Neural cell (in vitro differentiated cells): Measurements from ENCODE around the gene FGF14. TPM values are rescaled to one million over a fixed set of nuclear protein-coding genes. Genes with fewer than 3 reads are reported as not detected.

ENCODE experiments used
- H2AFZ ChIP-seq: fragments of 200-600, 300-800 bp; sonication (generic), shearing (Covaris generic); 2 replicates; pipeline ENCODE4 v1.6.0; 2014; ENCODE audit warnings: low read depth, mild to moderate bottlenecking, antibody characterized with exemption, low read length, moderate library complexity
- H3F3A ChIP-seq: fragments of 200-600 bp; shearing (Covaris generic); 2 replicates; pipeline ENCODE4 v1.6.1; 2016; ENCODE audit warnings: mild to moderate bottlenecking, moderate library complexity, mixed read lengths, antibody characterized with exemption, low read length; ENCODE audit not compliant: insufficient read depth, poor library complexity, severe bottlenecking
- H3K27ac ChIP-seq: fragments of 200-600, 300-800 bp; sonication (generic), shearing (Covaris generic); 2 replicates; pipeline ENCODE4 v1.5.1; 2014; ENCODE audit warnings: mild to moderate bottlenecking, low read length, moderate library complexity
- H3K27me3 ChIP-seq: fragments of 300-800, 200-600 bp; sonication (generic), shearing (Covaris generic); 2 replicates; pipeline ENCODE4 v1.6.0; 2014; ENCODE audit warnings: mild to moderate bottlenecking, low read depth, low read length, moderate library complexity; ENCODE audit not compliant: insufficient read depth
- H3K36me3 ChIP-seq: fragments of 300-800, 200-600 bp; sonication (generic), shearing (Covaris generic); 2 replicates; pipeline ENCODE4 v1.5.1; 2014; ENCODE audit warnings: mild to moderate bottlenecking, antibody characterized with exemption, low read length, moderate library complexity; ENCODE audit not compliant: insufficient read depth
- H3K4me2 ChIP-seq: fragments of 300-800, 200-600 bp; sonication (generic), shearing (Covaris generic); 2 replicates; pipeline ENCODE4 v1.6.0; 2014; ENCODE audit warnings: mild to moderate bottlenecking, low read length
- H3K4me3 ChIP-seq: fragments of 300-800, 200-600 bp; sonication (generic), shearing (Covaris generic); 2 replicates; pipeline ENCODE4 v1.5.1; 2014; ENCODE audit warnings: mild to moderate bottlenecking, low read length, moderate library complexity
- H3K79me2 ChIP-seq: fragments of 200-600 bp; shearing (Covaris generic); replicated peaks from 2 replicates; pipeline ENCODE4 v1.6.0; 2014; ENCODE audit warnings: mild to moderate bottlenecking, low read length, moderate library complexity; ENCODE audit not compliant: insufficient read depth
- H3K9ac ChIP-seq: fragments of 300-800, 200-600 bp; sonication (generic), shearing (Covaris generic); 2 replicates; pipeline ENCODE4 v1.6.1; 2016; ENCODE audit warnings: mild to moderate bottlenecking, low read length, mixed read lengths
- H3K9me2 ChIP-seq: fragments of 200-600 bp; shearing (Covaris generic); 2 replicates; pipeline ENCODE4 v1.6.1; 2016; ENCODE audit warnings: mild to moderate bottlenecking, low read length, mixed read lengths; ENCODE audit not compliant: insufficient read depth
- H3K9me3 ChIP-seq: fragments of 200-600, 300-800 bp; sonication (generic), shearing (Covaris generic); 2 replicates; pipeline ENCODE4 v1.6.1; 2016; ENCODE audit warnings: mild to moderate bottlenecking, mixed run types, low read length, moderate library complexity, mixed read lengths
- H4K20me1 ChIP-seq: fragments of 200-600 bp; shearing (Covaris generic); 2 replicates; pipeline ENCODE4 v1.6.1; 2016; ENCODE audit warnings: mild to moderate bottlenecking, mixed run types; ENCODE audit not compliant: insufficient read depth
- CTCF ChIP-seq: fragments of 450-650 bp; IDR thresholded peaks from 2 replicates; pipeline ENCODE4 v1.5.1; 2014; ENCODE audit warnings: antibody characterized with exemption, mild to moderate bottlenecking, moderate library complexity; ENCODE audit not compliant: poor library complexity, severe bottlenecking
- EP300 ChIP-seq: fragments of 450-650 bp; conservative IDR thresholded peaks from 2 replicates; pipeline ENCODE4 v1.6.1; 2014; ENCODE audit warnings: antibody characterized with exemption, mild to moderate bottlenecking, moderate library complexity; ENCODE audit not compliant: poor library complexity, severe bottlenecking
- EZH2 ChIP-seq: fragments of 200-600, 300-800 bp; shearing (Covaris generic), sonication (generic); IDR thresholded peaks from 2 replicates; pipeline ENCODE4 v1.6.1; 2014; ENCODE audit warnings: antibody characterized with exemption, low read length, borderline replicate concordance, mild to moderate bottlenecking; ENCODE audit not compliant: insufficient read depth, poor library complexity, severe bottlenecking
- MXI1 ChIP-seq: fragments of 450-650 bp; conservative IDR thresholded peaks from 2 replicates; pipeline ENCODE4 v1.6.1; 2014; ENCODE audit warnings: antibody characterized with exemption, mild to moderate bottlenecking; ENCODE audit not compliant: poor library complexity, severe bottlenecking
- POLR2AphosphoS5 ChIP-seq: IDR thresholded peaks from 2 replicates; pipeline ENCODE4 v1.6.1; 2012
- RAD21 ChIP-seq: fragments of 450-650 bp; conservative IDR thresholded peaks from 2 replicates; pipeline ENCODE4 v1.6.1; 2014; ENCODE audit warnings: antibody characterized with exemption, mild to moderate bottlenecking, moderate library complexity
- SMC3 ChIP-seq: fragments of 450-650 bp; conservative IDR thresholded peaks from 2 replicates; pipeline ENCODE4 v1.6.1; 2014; ENCODE audit warnings: antibody characterized with exemption, mild to moderate bottlenecking, moderate library complexity; ENCODE audit not compliant: poor library complexity
- TAF1 ChIP-seq: IDR thresholded peaks from 2 replicates; pipeline ENCODE4 v1.6.1; 2012; ENCODE audit warnings: low read depth
- polyA plus RNA-seq: library from polyadenylated mRNA; depleted of rRNA; stranded (reverse); fragments of >200 nt; gene quantifications from 2 replicates; pipeline ENCODE4 v1.2.3, GENCODE V29; 2014
- TF ChIP-seq, protein P1 (sequence below): IDR thresholded peaks from 2 replicates; pipeline ENCODE4 v1.6.1; 2012; ENCODE audit warnings: borderline replicate concordance

The FGF14 gene
- polyA plus RNA-seq, 1 donor from 2014 or later = 36.4 TPM

DNA sequence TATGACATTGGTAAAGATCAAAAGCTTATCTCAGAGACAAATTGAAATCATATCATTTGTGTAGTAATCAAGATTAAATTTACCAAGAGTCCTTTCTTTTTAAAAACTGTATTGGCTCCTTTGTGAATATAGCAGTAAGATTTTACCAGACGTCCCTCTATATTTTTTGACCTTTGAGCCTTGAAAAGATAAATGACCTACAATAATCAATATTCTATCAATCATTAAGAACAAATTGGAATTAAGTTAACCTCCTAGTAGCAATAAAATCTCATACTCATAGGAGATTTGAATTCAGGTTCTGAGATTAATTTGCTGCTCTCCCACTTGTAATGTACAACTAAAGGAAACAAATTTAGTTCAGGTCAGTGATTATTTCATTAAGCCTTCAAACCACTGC is 78.3 kb downstream of the FGF14 start:
- H3K4me2 ChIP-seq = no peak overlapping the region
- H3K9me2 ChIP-seq = no peaks in the 10 kb centered on the region
- H3K4me3 ChIP-seq = no peak overlapping the region
- no peaks in the 10 kb centered on the region for H3K27me3 ChIP-seq
- peak overlapping the region; percentile 40 for H3K27ac ChIP-seq
- no peak overlapping the region for H2AFZ ChIP-seq
- no peaks in the 10 kb centered on the region for H3F3A ChIP-seq
- H3K36me3 ChIP-seq = no peaks in the 10 kb centered on the region
- no peak overlapping the region for H3K9ac ChIP-seq
- TF ChIP-seq POLR2AphosphoS5 (no peak), EZH2 (no peak), MXI1 (no peak), TAF1 (no peak), CTCF (no peak), RAD21 (no peak), SMC3 (no peak), EP300 (no peak)
- TF ChIP-seq, protein P1, sequence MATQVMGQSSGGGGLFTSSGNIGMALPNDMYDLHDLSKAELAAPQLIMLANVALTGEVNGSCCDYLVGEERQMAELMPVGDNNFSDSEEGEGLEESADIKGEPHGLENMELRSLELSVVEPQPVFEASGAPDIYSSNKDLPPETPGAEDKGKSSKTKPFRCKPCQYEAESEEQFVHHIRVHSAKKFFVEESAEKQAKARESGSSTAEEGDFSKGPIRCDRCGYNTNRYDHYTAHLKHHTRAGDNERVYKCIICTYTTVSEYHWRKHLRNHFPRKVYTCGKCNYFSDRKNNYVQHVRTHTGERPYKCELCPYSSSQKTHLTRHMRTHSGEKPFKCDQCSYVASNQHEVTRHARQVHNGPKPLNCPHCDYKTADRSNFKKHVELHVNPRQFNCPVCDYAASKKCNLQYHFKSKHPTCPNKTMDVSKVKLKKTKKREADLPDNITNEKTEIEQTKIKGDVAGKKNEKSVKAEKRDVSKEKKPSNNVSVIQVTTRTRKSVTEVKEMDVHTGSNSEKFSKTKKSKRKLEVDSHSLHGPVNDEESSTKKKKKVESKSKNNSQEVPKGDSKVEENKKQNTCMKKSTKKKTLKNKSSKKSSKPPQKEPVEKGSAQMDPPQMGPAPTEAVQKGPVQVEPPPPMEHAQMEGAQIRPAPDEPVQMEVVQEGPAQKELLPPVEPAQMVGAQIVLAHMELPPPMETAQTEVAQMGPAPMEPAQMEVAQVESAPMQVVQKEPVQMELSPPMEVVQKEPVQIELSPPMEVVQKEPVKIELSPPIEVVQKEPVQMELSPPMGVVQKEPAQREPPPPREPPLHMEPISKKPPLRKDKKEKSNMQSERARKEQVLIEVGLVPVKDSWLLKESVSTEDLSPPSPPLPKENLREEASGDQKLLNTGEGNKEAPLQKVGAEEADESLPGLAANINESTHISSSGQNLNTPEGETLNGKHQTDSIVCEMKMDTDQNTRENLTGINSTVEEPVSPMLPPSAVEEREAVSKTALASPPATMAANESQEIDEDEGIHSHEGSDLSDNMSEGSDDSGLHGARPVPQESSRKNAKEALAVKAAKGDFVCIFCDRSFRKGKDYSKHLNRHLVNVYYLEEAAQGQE = no peak
- H4K20me1 ChIP-seq = no peaks in the 10 kb centered on the region
- no peaks in the 10 kb centered on the region for H3K9me3 ChIP-seq
- H3K79me2 ChIP-seq = no peaks in the 10 kb centered on the region

- no peaks in the 10 kb centered on the region for H4K20me1 ChIP-seq
- H3K9me2 ChIP-seq = no peaks in the 10 kb centered on the region
- TF ChIP-seq SMC3 (no peak), CTCF (no peak), EP300 (peak; percentile 70), POLR2AphosphoS5 (peak; percentile 18)
- TF ChIP-seq, protein P1 = no peak
- no peaks in the 10 kb centered on the region for H3K9me3 ChIP-seq
- no peaks in the 10 kb centered on the region for H3K27me3 ChIP-seq
- H3K36me3 ChIP-seq = no peaks in the 10 kb centered on the region
- no peak overlapping the region for H3K4me2 ChIP-seq
- no peak overlapping the region for H3K4me3 ChIP-seq
- H3F3A ChIP-seq = no peaks in the 10 kb centered on the region
- H2AFZ ChIP-seq = no peak overlapping the region
- H3K9ac ChIP-seq = no peak overlapping the region
- peak overlapping the region; percentile 40 for H3K27ac ChIP-seq
- H3K79me2 ChIP-seq = no peaks in the 10 kb centered on the region
These were observed 78.8 kb downstream of the FGF14 start for GRCh38 chr13:102323012-102323411.
